NCI-H82 treated with DMSO at 0.1 percent for 48 hours (cell line): Measurements from ENCODE around the gene DYNLT2B.
"Not testable (repeated sequence)": the region's sequence is repeated elsewhere in the genome, so short reads cannot be mapped to it uniquely, and the experiment has no call there.

Experiments
- DNase-seq: peaks from one replicate; lab custom pipeline; 2025; ENCODE audit not compliant: unreplicated experiment; lab: John Stamatoyannopoulos, UW

DYNLT2B gene

GRCh38 chr3:196327405-196327804 lies 9.4 kb upstream of the DYNLT2B start:
- DNase-seq: no peak

GRCh38 chr3:196326936-196327335 lies 8.9 kb upstream of the DYNLT2B start:
- DNase-seq: no peak

DNA sequence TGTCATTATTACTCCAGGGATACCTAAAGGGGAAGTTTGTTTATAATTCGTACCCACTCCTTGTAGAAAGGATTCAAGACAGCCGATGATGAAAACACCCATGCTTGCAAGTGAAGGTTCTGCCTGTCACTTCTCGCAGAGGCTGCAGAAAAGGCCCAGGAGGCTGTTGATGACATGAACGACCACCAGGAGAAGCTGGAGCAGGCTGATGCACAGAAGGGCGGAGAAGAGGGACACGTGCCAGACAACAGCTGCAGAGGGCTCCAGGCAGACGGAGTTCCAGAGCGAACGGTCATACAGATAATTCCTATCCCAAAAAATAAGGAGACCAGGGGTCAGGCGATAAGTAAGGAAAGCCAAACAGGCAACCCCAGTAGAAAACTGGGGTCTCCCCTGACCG lies 5.7 kb upstream of the DYNLT2B start:
- DNase-seq: peak; percentile 73

DNA sequence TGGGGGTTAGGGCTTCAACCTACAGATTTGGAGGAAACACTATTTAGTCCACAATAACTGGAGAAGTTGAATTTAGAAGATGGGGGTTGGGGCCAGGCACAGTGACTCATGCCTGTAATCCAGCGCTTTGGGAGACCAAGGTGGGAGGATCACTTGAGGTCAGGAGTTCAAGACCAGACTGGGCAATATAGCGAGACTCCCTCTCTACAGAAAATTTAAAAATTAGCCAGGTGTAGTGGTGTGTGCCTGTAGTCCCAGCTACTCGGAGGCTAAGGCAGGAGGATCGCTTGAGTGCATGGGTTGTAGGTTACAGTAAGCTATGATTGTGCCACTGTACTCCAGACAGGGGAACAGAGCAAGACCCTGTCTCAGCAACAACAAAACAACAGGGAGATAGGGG lies 5.0 kb upstream of the DYNLT2B start:
- DNase-seq: no peak

GRCh38 chr3:196321162-196321561 lies 3.1 kb upstream of the DYNLT2B start:
- no peak for DNase-seq

- no peak for DNase-seq
These were observed 2.1 kb upstream of the DYNLT2B start for GRCh38 chr3:196320137-196320536.

GRCh38 chr3:196316799-196317686 lies 997 bp downstream of the DYNLT2B start:
- not testable (repeated sequence) for DNase-seq

DNA sequence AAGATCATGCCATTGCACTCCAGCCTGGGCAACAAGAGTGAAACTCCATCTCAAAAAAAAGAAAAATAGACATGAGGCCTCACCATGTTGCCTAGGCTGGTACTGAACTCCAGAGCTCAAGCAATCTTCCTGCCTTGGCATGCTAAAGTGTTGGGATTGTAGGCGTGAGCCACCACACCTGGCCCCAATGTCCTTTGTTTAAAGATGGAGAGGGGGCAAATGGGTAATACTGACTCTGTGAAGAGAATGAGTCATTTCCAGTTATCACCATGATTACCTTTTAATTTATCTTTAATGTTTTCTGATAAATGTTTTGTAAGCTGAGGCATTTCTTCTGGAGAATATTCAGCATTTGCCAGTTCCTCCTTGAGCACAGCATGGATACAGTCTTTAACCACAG lies 2.2 kb downstream of the DYNLT2B start:
- DNase-seq: no peak

GRCh38 chr3:196314597-196314996 lies 3.4 kb downstream of the DYNLT2B start:
- no peak for DNase-seq

- not testable (repeated sequence) for DNase-seq
These were observed 4.0 kb downstream of the DYNLT2B start for GRCh38 chr3:196314086-196314485.

GRCh38 chr3:196302960-196303359 lies 15.1 kb downstream of the DYNLT2B start:
- DNase-seq: not testable (repeated sequence)

DNA sequence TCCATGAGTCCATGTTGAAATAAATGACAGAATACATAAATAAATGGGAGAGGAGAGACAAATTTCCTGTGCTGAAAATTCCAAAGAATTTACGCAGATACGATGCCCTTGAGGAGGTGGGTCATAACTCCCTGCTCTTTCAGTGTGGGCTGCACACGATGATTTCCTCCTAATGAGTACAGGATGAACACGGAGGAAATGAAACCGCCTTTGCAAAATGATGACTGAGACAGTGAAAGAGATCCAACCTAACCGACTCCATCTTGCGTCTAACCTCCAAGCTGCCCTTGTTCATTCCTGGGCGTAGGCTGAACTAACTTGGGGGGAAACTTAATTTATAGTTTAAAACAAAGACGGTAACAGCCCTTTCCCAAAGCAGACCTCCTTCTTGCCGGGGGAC lies 15.5 kb downstream of the DYNLT2B start:
- DNase-seq: not testable (repeated sequence)

- DNase-seq: no peak
These were observed 19.5 kb downstream of the DYNLT2B start for GRCh38 chr3:196298521-196298920.

GRCh38 chr3:196292286-196292923 lies 25.6 kb downstream of the DYNLT2B start:
- no peak for DNase-seq

- peak; percentile 53 for DNase-seq
These were observed 29.9 kb downstream of the DYNLT2B start for GRCh38 chr3:196288141-196288460.

- DNase-seq: peak; percentile 92
These were observed 30.4 kb downstream of the DYNLT2B start, which contains the start of gene PCYT1A for GRCh38 chr3:196287440-196288140. Gene PCYT1A, minus strand, starts transcription at chr3:196287726. Its CDS starts 17,195 bp downstream, at chr3:196270531.

- DNase-seq: no peak
These were observed 31.0 kb downstream of the DYNLT2B start for GRCh38 chr3:196287090-196287439.

DNA sequence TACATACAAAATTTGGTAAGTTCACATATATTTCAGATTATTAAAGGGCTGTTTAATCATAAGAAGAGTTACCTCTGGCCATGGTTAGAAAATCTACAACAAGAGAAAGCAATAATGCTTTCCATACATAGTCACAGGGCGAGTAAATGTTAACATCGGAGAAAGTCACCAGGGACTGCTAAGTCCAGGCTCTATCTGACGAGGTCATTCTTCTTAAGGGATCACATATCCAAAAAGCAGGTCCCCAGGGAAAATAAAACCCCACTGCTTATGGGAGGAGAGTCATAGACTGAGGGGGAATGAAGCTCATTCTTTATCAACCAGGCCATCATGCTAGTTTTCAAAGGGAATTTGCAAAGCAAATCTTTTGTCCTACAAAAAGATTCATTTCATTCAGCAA lies 33.6 kb downstream of the DYNLT2B start:
- DNase-seq: peak; percentile 24

- DNase-seq: no peak
These were observed 36.1 kb downstream of the DYNLT2B start for GRCh38 chr3:196281962-196282361.

- DNase-seq: no peak
These were observed 37.2 kb downstream of the DYNLT2B start for GRCh38 chr3:196280689-196281440.

GRCh38 chr3:196275126-196275525 lies 42.9 kb downstream of the DYNLT2B start:
- DNase-seq: no peak
